Uterus (tissue), 4 donors: ENCODE data around the gene SLX4IP. TPM values are rescaled to one million over a fixed set of nuclear protein-coding genes. Genes with fewer than 3 reads are reported as not detected.
A peak's percentile ranks its signal among the peaks of the same experiment; 100 is the strongest.

Experiments
- DNase-seq, 2 donors: peaks; one replicate each; pipeline ENCODE4 v3.0.0-alpha.2; 2019 to 2020
- H3K27ac ChIP-seq, 2 donors: fragments of 200-600 bp; sonication (generic); 1 replicate in 1 of 2; 2 replicates in 1 of 2; pipeline ENCODE4 v1.5.1; 2016 to 2018
- H3K27me3 ChIP-seq, 2 donors: fragments of 200-600 bp; sonication (generic); one replicate each; pipeline ENCODE4 v1.5.1; 2018 to 2019; ENCODE audit warnings: control low read depth in 1 of 2
- H3K36me3 ChIP-seq, 2 donors: fragments of 200-600 bp; sonication (generic); one replicate each; pipeline ENCODE4 v1.5.1; 2019; ENCODE audit warnings: control low read depth in 1 of 2
- H3K4me1 ChIP-seq, 2 donors: fragments of 200-600 bp; sonication (generic); one replicate each; pipeline ENCODE4 v1.5.1; 2018 to 2019; ENCODE audit warnings: control low read depth in 1 of 2
- H3K4me3 ChIP-seq, 2 donors: fragments of 200-600 bp; sonication (generic); 1 replicate in 1 of 2; 2 replicates in 1 of 2; pipeline ENCODE4 v1.5.1; 2018 to 2019; ENCODE audit warnings: mild to moderate bottlenecking in 1 of 2
- H3K9me3 ChIP-seq, 2 donors: fragments of 200-600 bp; sonication (generic); one replicate each; pipeline ENCODE4 v1.5.1; 2019; ENCODE audit warnings: control low read depth in 1 of 2
- POLR2A ChIP-seq, 2 donors: fragments of 450-650 bp; IDR thresholded peaks; one replicate each; pipeline ENCODE4 v1.6.1; 2016; ENCODE audit warnings: antibody characterized with exemption in 2 of 2, mild to moderate bottlenecking in 1 of 2, moderate library complexity in 1 of 2
- intact Hi-C: fragments of 100-400 bp; cut with DNase I; formaldehyde crosslinking; loops from one replicate; pipeline ENCODE4 v1.15.1; 2023; ENCODE audit warnings: low total_unique reads
- total RNA-seq, 4 donors: library from RNA; depleted of rRNA in 3 of 4; stranded (reverse); fragments of >200 nt in 3 of 4; gene quantifications; one replicate each; pipeline versions ENCODE4 v1.1.0 to v1.2.4, GENCODE V29; 2014 to 2023
- TF ChIP-seq, protein P1 (sequence below), 4 experiments: fragments of 200-600 bp in 2 of 4; fragments of 450-650 bp in 2 of 4; sonication (generic) in 2 of 4; IDR thresholded peaks; one replicate each; pipeline ENCODE4 v1.5.1; 2016 to 2019; ENCODE audit warnings: antibody characterized with exemption in 4 of 4, mild to moderate bottlenecking in 2 of 4, moderate library complexity in 1 of 4
- donor health status: DM: yes; HTN: yes; CAD: no.

The SLX4IP gene
- total RNA-seq, 4 donors from 2014 or later: 0.51 to 7.1 (median 2.0) TPM

DNA sequence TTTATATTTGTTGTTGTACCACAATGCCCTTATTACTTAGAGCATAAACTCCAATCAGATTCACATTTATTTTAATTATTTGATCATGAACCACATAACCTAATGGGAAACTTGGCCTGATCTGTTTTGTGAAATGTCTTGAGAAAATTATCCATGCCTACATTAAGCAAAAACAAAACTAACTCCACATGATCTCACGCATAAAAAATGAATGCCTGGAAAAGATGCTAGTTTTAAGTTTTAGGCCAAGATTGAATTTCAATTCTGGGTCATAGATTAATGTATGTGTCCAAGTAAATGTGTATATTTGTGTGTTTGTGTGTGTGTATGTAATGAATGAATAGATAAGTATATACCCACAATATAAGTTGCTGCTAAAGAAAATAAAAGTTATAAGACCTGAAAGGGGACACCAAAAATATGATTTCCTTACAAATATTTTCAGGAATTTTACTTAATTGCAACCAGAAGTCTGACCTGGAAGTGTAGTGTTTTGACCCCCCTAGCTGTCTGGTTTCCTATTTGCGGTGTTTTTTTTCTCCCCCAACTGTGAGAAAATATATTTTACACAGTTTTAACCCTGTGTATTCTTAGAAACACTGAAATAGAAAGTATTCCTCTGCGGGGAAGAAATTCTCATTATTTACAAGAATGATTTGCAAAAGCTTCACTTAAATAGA is 141.4 kb downstream of the SLX4IP start:
- H3K36me3 ChIP-seq: no peaks in the 10 kb centered on the region
- no peak overlapping the region for H3K4me3 ChIP-seq
- H3K27ac ChIP-seq: peak overlapping the region; percentile 38 to 50
- no peaks in the 10 kb centered on the region for H3K4me1 ChIP-seq
- H3K9me3 ChIP-seq: no peaks in the 10 kb centered on the region
- TF ChIP-seq, protein P1, sequence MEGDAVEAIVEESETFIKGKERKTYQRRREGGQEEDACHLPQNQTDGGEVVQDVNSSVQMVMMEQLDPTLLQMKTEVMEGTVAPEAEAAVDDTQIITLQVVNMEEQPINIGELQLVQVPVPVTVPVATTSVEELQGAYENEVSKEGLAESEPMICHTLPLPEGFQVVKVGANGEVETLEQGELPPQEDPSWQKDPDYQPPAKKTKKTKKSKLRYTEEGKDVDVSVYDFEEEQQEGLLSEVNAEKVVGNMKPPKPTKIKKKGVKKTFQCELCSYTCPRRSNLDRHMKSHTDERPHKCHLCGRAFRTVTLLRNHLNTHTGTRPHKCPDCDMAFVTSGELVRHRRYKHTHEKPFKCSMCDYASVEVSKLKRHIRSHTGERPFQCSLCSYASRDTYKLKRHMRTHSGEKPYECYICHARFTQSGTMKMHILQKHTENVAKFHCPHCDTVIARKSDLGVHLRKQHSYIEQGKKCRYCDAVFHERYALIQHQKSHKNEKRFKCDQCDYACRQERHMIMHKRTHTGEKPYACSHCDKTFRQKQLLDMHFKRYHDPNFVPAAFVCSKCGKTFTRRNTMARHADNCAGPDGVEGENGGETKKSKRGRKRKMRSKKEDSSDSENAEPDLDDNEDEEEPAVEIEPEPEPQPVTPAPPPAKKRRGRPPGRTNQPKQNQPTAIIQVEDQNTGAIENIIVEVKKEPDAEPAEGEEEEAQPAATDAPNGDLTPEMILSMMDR (IDR thresholded peaks at IDR 0.05): no peak
- no peak for TF ChIP-seq POLR2A (IDR thresholded peaks at IDR 0.05)
- no peak for DNase-seq
- H3K27me3 ChIP-seq: no peaks in the 10 kb centered on the region
- intact Hi-C loops: no loop called here

DNA sequence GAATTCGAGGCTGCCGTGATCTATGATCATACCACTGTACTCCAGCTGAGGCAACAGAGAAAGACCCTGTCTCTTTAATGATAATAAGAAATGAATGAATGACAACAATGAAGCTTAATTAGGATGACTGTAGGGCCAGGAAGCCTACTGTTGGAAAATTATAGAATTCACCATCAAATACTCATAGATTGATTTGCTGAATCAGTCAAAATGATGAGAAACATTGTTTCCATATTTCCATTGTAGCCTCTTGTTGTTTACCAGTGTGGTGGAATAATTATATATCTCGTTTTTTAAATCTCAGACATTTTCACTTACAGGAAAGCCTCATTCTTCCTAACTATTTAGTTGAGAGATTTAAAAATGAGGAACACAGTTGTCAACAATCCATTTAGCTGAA is 142.5 kb downstream of the SLX4IP start:
- no peak for DNase-seq
- intact Hi-C loops: no loop called here
- Histone ChIP-seq H3K4me1 (no peaks in the 10 kb centered on the region), H3K4me3 (no peak overlapping the region), H3K36me3 (no peaks in the 10 kb centered on the region), H3K9me3 (no peaks in the 10 kb centered on the region), H3K27ac (peak overlapping the region in 1 of 2 donors; percentile 50), H3K27me3 (no peaks in the 10 kb centered on the region)
- TF ChIP-seq POLR2A (IDR thresholded peaks at IDR 0.05): no peak
- TF ChIP-seq, protein P1 (IDR thresholded peaks at IDR 0.05): no peak

DNA sequence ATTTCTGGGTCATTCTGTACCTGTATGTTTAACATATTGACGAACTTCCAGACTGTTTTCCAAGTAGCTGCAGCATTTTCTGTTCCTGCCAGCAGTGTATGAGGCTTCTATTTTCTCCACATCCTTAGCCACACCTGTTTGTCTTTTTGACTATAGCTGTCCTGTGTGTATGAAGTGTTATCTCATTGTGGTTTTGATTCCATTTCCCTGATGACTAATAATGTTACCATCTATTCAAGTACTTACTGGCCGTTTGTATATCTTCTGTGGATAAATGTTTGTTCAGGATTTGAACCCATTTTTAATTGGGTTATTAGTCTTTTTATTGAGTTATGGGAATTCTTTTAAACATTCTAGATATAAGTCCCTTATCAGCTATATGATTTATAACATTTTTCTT is 143.5 kb downstream of the SLX4IP start:
- Histone ChIP-seq H3K9me3 (no peaks in the 10 kb centered on the region), H3K27me3 (no peaks in the 10 kb centered on the region), H3K27ac (no peak overlapping the region), H3K4me1 (no peaks in the 10 kb centered on the region), H3K4me3 (no peak overlapping the region), H3K36me3 (no peaks in the 10 kb centered on the region)
- intact Hi-C loops: no loop called here
- no peak for DNase-seq
- TF ChIP-seq, protein P1 (IDR thresholded peaks at IDR 0.05): no peak

DNA sequence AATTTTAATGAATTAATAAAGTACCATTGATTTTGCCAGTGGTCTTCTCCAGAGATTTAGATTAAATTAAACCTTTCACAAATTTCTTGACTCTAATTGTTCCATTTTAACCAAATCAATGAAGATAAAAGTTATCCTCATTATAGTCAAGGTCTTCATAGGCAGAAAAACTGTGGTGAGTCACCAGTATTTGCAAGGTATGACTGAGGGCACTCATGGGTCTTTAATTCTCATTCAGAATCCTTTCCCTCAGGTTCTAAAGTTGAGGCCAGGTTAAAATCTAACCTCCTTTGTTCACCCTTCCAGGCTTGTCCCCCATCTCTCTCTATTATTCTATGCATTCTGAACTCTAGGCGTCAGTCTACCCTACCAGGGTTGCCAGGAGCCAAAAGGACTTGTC is 144.8 kb downstream of the SLX4IP start:
- Histone ChIP-seq H3K4me1 (no peaks in the 10 kb centered on the region), H3K4me3 (no peak overlapping the region), H3K27ac (no peak overlapping the region), H3K9me3 (no peaks in the 10 kb centered on the region), H3K27me3 (no peaks in the 10 kb centered on the region), H3K36me3 (no peaks in the 10 kb centered on the region)
- no peak for DNase-seq
- intact Hi-C loops: no loop called here
- TF ChIP-seq, protein P1 (IDR thresholded peaks at IDR 0.05): no peak
- TF ChIP-seq POLR2A (IDR thresholded peaks at IDR 0.05): no peak

DNA sequence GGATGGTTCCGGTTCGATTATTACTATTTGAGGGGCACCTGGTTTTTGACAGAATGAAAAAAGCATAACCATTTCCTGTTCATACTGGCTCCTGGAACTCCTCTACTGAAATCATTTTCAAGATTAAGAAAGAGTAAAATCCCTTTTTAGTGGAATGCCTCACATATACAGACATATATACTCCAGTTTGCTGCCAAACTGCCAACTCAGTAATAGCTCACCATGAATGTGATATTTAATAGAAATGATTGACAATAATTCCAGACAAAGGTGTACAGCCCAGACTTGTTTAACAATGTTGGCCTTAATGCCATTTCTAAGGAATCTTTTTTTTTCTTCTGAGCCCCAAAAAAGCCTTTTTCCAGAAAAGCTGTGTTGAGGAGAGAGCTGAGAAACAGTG is 145.6 kb downstream of the SLX4IP start:
- H3K4me3 ChIP-seq: no peak overlapping the region
- H3K4me1 ChIP-seq: no peaks in the 10 kb centered on the region
- H3K9me3 ChIP-seq: no peaks in the 10 kb centered on the region
- DNase-seq: no peak
- H3K27me3 ChIP-seq: no peaks in the 10 kb centered on the region
- TF ChIP-seq, protein P1 (IDR thresholded peaks at IDR 0.05): no peak
- TF ChIP-seq POLR2A (IDR thresholded peaks at IDR 0.05): no peak
- no peaks in the 10 kb centered on the region for H3K36me3 ChIP-seq
- no peak overlapping the region for H3K27ac ChIP-seq
- intact Hi-C loops: no loop called here
